GM12873 (cell line): Measurements from ENCODE around the gene TOR4A.

Experiments
- TF ChIP-seq, protein P1 (sequence below): IDR thresholded peaks from 2 replicates; pipeline ENCODE4 v1.5.1; 2012; ENCODE audit warnings: low read depth, mild to moderate bottlenecking, moderate library complexity, low read length, control low read depth; ENCODE audit not compliant: insufficient read depth; ENCODE audit errors: missing control alignments

TOR4A gene

GRCh38 chr9:137275588-137276472 is 1.7 kb upstream of the TOR4A start:
- TF ChIP-seq, protein P1, sequence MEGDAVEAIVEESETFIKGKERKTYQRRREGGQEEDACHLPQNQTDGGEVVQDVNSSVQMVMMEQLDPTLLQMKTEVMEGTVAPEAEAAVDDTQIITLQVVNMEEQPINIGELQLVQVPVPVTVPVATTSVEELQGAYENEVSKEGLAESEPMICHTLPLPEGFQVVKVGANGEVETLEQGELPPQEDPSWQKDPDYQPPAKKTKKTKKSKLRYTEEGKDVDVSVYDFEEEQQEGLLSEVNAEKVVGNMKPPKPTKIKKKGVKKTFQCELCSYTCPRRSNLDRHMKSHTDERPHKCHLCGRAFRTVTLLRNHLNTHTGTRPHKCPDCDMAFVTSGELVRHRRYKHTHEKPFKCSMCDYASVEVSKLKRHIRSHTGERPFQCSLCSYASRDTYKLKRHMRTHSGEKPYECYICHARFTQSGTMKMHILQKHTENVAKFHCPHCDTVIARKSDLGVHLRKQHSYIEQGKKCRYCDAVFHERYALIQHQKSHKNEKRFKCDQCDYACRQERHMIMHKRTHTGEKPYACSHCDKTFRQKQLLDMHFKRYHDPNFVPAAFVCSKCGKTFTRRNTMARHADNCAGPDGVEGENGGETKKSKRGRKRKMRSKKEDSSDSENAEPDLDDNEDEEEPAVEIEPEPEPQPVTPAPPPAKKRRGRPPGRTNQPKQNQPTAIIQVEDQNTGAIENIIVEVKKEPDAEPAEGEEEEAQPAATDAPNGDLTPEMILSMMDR, result no peak

GRCh38 chr9:137276473-137277328 is 825 bp upstream of the TOR4A start:
- TF ChIP-seq, protein P1, result no peak

GRCh38 chr9:137278061-137278701 is 655 bp downstream of the TOR4A start:
- TF ChIP-seq, protein P1, result no peak

DNA sequence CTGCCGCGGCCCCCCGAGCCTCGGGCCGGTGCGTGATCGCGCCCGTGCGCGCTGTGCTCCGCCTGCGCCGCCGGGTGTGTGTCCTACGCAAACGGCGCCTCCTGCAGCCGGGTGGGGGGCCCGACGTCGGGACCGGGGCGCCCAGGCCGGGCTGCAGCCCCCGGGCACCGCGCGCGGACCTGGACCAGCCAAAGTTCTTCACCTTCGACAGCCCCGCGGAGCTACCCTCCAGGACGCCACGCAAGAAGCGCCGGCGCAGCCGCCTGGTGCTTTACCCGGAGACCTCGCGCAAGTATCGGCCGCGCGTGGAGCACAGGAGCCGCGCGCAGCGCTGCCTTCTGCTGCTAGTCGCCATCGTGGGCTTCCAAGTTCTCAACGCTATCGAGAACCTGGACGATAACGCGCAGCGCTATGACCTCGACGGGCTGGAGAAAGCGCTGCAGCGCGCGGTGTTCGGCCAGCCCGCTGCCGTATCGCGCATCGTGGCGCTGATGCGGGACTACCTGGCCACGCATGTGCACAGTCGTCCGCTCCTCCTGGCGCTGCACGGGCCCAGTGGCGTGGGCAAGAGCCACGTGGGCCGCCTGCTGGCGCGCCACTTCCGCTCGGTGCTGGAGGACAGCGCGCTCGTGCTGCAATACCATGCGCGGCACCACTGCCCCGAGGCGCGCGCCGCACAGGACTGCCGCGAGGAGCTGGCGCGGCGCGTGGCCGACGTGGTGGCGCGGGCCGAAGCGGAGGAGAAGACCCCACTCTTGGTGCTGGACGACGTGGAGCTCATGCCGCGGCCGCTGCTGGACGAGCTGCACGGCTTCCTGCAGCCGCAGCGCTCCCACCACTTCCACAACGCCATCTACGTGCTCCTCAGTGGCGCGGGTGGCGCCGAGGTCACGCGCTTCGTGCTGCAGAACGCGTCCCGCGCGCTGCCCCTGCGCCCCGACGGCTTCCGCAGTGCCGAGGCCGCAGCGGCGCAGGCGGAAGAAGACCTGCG is 1.5 kb downstream of the TOR4A start:
- TF ChIP-seq, protein P1, result no peak

- TF ChIP-seq, protein P1, result no peak
Measured at GRCh38 chr9:137279741-137280473, 2.4 kb downstream of the TOR4A start.
